SU-DHL-6 (cell line): ENCODE results near the gene NOS1.

Experiments used
- CTCF ChIP-seq: fragments of 200-600 bp; sonication (generic); IDR thresholded peaks from one replicate; pipeline ENCODE4 v1.5.1; 2017; ENCODE audit warnings: antibody characterized with exemption, mild to moderate bottlenecking, low read length, moderate library complexity; ENCODE audit not compliant: insufficient read depth, poor library complexity, severe bottlenecking
- EZH2phosphoT487 ChIP-seq: fragments of 200-600 bp; sonication (generic), shearing (Covaris generic); conservative IDR thresholded peaks from 2 replicates; pipeline ENCODE4 v1.6.1; 2018; ENCODE audit warnings: mild to moderate bottlenecking, antibody characterized with exemption, low read length, moderate library complexity, mixed read lengths

DNA sequence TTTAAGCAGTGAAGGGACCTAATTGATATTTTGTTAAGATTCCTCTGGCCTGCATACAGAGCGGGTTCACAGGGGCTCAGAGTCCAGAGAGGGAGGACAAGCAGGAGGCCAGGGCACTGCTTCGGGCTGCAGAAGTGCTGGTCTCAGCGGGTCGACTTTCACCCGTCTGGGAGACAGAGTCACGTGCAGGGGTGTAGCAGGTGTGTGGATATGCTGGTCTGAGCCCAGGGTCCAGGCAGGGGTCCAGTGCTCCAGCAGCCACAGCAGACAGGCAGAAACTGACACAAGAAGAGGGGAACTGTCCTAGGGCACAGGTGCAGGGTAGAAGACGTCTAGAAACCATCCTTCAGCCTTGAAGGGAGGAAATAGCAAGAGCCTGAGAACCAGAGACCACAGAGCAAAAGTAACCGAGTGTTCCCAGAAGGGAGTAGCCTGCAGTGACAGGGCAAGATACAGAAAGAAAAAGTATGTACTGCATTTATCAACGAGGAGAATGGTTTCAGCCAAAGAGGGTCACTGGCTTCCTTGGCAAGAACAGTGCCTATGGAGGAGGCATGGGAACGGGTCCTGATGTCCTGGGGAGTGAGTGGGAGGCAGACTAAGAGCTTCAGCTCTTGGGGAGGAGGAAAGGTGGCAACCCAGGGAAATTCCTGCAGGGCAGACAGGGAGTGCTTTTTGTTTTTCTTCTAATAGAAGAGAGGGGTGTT, 199.8 kb downstream of the NOS1 start:
- TF ChIP-seq CTCF (no peak), EZH2phosphoT487 (no peak)
